IPS-NIHi7 (cell line): Measurements from ENCODE around the gene PLCB4.

Source experiments
- DNase-seq: peaks from one replicate; pipeline ENCODE4 v3.0.0; 2012; ENCODE audit warnings: mixed read lengths; ENCODE audit errors: extremely low spot score

Gene PLCB4

DNA sequence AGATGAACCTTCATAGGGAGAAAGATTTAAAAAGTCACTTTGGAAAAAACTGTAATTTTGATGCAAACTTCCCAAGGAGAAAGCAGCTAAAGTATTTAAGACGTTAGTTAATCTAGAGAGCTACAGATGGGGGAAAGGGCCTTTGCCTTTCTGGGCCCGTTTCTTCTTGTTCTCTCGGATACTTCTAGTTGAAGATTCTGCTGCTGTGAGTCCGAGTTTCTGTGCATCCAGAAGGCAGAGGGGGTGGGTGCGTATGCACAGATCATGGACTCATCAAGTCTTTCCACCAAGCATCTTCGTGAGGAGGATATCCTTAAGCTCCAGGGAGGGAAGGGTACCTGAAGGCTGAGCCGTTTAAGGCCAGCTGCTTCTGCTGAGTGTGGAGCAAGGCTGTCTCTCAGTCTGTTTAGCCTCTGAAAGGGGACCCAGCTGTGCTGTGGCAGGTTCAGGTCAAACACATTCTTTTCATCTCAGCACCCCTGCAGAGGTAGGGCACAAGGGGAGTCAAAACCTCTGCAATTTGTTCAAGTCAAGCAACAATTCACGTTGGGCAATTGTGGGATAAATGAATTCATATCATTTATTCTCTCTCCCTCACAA is 449.8 kb downstream of the PLCB4 start:
- DNase-seq: peak; percentile 73

DNA sequence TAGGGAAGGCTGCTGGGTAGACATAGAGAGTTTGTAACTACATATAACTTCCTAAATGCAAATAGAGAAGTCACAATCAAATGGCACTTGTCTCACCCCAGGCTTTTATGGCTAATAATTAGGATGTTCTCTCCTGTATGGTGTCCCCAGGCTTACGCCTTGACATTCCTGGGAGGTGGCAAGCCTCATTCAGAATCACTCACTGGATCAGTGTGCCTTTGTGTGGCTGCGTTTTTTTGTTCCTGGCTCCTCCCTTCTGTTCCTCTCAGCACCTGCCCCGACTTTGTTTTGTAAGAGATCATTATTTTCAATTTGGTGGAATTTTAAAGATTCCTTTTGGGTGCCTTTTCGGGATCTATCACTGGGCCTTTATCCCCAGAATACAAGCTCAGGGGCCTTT is 451.2 kb downstream of the PLCB4 start:
- DNase-seq: no peak

DNA sequence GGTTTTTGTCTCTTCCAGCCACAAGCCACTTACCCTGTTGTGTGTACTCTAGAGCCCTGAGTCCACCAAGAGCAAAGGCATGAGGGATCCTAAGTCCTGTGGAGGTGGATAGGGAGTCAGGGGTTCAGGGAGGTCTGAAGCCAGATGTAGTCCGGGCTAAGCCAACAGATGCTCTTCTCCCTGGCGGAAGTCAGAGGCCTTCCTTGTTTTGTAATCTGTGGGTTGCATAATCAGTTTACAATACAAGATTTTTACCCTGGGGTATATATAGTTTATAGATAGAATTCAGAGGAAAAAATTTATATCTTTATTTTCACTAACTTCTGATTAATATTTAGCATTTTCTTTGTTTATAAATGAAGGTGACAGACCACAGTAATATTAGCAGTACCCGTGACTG is 454.7 kb downstream of the PLCB4 start:
- no peak for DNase-seq
